HG02763 (cell line): ENCODE data around the gene COLEC11.

Experiments
- ATAC-seq: cut with Tn5 transposase; IDR thresholded peaks from one replicate; pipeline ENCODE4 v1.9.1; 2021; ENCODE audit warnings: mild to moderate bottlenecking, moderate library complexity; ENCODE audit not compliant: unreplicated experiment

COLEC11 gene

DNA sequence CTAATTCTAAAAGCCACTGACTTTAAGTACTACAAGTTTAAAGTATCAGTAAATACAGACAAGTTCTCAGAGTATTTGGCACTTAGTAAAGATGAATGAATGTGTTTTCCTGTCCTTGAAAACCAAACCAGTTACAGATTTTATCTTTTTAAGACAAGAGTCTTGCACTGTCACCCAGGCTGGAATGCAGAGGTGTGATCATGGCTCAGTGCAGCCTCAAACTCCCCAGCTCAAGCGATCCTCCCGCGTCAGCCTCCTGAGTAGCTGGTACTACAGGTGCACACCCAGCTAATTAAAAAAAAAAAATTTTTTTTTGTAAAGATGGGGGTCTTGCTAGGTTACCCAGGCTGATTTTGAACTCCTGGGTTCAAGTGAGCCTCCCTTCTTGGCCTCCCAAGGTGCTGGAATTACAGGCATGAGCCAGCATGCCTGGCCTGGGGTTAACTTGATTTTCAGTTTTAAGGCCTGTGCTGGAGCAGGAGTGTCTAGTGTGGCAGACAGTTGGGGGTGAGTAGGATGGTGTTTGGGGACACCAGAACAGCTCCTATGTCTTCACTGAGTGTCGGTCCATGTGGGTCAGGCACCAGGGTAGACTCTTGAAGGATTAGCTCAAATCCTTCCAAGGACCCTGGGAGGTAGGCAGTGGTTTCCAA is 10.2 kb upstream of the COLEC11 start:
- ATAC-seq, result no peak

DNA sequence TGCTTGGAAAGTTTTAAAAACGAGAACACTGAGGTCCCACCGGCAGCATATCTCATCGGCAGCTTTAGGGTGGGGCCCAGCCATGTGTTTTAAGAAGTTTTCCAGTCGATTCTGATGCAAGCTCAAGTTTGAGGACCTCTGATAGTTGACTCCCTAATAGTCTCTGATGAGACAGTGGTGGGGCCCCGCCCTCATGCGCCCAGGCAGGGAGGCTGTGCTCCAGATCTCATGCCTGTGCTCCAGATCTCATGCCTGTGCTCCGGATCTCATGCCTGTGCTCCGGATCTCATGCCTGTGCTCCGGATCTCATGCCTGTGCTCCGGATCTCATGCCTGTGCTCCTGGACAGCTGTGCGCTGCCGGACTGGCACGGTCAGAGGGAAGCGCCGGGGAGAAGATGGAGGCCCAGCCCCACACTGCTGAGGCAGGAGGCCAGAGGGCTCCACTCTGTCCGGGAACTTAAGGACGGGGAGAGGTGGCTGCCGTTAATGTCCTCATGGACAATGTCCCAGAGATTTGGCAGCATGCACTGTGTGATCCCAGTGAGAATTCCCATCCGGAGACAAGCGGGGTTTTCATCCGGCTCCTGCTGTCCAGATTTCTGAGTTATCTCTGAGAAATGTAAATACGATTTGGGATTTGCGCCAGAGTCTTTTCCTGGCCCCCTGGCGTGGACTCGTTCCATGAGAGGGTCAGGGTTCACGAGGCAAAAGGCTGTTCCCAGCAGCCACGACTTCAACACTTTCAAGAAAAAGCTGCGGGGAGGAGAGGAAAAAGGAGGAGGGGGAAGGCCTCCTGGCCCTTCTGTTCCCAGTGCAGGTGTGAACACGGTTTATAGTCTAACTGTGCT is 9.4 kb upstream of the COLEC11 start:
- no peak for ATAC-seq

GRCh38 chr2:3586220-3586619 is 8.7 kb upstream of the COLEC11 start:
- ATAC-seq, result no peak

DNA sequence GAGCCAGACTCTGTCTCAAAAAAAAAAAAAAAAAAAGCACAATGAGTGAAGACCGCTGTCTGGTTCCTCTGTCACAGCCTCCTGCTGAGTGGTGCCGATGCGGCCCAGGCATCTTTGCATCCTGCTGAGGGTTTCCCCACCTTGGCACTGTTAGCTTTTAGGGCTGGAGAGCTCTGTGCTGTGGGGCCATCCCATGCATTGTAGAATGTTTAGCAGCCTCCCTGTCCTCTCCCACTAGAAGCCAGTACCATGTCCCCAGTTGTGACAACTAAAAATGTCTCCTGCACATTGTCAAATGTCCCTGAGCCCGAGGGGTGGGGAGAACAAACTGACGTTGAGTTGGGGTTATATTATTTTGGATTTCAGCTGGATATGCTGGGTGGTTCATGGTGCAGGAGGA is 7.9 kb upstream of the COLEC11 start:
- no peak for ATAC-seq

DNA sequence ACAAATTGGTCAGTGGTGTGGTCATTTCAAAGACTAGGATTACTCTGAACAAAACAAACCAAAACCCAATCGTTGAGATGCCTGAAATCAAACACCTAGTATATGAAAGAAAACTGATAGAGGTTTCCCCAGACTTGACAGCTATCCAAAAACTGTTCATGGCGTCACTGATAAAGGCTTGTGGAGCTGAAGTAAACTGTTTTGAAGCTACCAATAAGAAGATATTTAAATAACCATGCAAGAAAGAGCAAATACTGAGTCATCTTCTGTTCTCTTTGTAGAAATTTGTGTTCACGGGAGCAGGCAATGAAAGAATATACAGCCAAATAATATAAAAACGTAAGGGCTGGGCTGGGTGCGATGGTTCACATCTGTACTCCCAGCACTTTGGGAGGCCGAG is 7.5 kb upstream of the COLEC11 start:
- no peak for ATAC-seq

DNA sequence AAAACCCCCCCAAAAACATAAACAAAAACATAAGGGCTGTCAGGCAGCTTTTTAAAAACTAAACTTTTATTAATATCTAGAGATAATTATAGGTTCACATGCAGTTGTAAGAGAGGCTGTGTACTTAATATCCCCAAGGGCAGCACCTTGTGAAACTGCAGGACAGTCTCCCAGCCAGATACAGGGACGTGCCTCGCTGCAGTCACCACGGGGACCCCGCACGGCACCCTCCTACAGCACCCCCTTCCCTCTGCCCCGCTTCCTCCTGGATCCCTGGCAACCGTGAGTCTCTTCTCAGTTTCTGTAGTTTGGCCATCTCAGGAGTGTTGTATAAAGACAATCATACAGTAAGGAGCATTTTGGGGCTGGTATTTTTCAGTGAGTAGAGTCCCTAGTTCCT is 6.8 kb upstream of the COLEC11 start:
- no peak for ATAC-seq

DNA sequence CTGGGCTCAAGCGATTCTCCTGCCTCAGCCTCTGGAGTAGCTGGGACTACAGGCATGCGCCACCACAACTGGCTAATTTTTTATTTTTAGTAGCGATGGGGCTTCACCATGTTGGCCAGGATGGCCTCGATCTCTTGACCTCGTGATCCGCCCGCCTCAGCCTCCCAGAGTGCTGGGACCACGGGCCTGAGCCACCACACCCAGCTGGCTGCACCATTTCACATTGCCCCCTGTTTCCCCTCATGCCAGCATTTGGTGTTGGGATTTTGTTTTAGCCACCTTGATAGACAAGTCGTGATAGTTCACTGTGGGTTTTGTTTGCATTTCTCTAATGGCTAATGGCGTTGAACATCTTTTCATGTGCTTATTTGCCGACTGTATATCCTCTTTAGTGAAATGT is 5.8 kb upstream of the COLEC11 start:
- ATAC-seq, result no peak

DNA sequence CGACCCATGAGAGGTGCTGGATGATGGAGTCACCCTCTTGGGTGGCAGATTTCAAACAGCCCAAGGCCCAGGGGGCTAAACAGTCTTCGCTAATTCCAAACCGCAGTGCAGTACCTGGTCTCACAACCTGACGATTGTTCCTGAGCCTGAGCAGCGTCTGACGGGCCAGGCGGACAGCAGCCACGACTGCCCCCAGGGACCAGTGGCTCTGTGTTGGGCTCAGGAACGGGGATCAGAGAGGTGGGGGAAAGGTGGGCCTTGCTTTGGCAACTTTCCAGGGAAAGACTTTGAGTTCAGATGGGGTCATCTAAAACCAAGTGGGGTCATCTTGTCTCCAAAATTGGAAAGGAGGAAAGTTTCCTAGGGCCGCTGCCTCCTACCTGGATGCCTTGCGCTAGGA is 492 bp downstream of the COLEC11 start:
- no peak for ATAC-seq

GRCh38 chr2:3595985-3596384 is 1.1 kb downstream of the COLEC11 start:
- ATAC-seq, result peak; percentile 70

DNA sequence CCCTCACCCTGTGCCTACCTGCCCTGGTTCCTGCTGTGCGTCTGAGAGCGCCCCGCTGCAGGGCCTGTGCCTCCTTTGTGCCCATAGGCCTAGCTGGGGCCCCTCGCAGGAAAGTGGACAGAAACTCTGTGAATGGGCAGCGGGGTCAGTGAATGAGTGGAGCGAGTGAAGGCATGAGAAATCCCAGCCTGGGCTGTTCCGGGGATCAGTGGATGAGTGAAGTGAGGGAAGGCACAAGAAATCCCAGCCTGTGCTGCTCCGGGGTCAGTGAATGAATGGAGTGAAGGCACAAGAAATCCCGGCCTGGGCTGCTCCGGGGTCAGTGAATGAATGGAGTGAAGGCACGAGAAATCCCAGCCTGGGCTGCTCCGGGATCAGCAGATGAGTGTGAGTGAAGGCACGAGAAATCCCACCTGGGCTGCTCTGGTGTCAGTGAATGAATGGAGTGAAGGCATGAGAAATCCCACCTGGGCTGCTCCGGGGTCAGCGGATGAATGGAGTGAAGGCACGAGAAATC is 2.0 kb downstream of the COLEC11 start:
- ATAC-seq, result no peak

- peak; percentile 42 for ATAC-seq
Observed at GRCh38 chr2:3597567-3597966, 2.7 kb downstream of the COLEC11 start.

DNA sequence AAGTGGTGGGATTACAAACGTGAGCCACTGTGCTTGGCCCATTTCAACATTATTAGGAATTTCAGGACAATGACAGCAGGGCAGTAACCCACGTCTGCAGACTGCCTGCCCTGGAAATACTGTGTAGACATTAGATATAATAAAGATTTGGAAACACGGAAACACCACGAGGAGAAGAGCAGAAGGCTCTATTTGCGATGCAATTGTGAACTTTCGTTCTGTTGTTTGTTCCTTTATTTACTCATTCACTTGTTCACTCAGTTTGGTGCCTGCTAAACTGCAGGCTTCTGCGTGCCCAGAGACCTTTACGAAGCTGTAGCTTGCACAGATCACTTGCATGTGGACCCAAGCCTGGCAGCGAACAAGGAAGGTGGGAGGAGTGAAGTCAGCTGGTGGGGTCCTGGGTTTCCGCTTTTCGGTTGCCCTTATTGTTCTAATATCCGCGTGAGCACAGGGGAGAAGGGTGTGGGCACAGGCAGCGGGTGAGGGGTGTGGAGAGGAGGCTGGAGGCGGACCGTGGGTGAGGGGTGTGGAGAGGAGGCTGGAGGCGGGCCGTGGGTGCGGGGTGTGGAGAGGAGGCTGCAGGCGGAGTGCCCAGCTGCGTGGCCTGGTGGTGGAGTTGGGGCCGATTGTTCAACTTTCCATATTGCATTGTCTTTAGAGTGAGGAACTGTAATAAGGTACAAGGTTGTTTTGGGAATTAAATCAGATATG is 3.4 kb downstream of the COLEC11 start:
- ATAC-seq, result no peak

GRCh38 chr2:3598912-3599854 is 4.3 kb downstream of the COLEC11 start:
- ATAC-seq, result no peak

GRCh38 chr2:3600256-3600855 is 5.4 kb downstream of the COLEC11 start:
- no peak for ATAC-seq

GRCh38 chr2:3601561-3602271 is 6.8 kb downstream of the COLEC11 start:
- ATAC-seq, result no peak

- no peak for ATAC-seq
Observed at GRCh38 chr2:3602553-3603339, 7.8 kb downstream of the COLEC11 start.

DNA sequence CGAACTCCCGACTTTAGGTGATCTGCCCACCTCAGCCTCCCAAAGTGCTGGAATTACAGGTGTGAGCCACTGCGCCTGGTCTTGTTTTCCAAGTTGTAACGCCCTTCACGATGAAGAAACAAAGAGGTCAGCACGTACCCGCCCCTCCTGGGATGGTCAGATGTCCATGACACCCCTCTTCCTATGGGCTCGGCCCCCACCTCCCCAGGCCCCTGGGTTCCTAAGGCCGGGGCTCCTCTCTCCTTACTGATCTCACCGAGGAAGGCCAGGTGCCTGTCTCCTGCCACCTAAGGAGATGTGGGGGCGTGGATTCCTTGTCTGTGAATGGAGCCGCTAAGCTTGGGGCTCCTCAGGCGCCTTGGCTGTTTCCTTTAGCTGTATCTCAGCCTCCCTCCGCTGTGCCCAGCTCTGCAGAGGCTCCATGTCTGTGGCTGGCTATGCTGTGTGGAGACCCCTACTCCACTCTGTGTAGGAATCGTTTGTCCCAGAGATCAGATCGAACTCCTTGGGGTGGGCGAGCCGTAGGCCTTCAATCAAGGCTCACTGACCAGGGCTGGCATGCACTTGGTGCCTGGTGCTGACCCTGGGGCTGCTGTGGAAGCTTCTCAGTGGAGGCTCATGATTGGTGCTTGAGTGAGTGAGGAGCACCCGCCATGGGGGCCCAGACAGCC is 8.8 kb downstream of the COLEC11 start:
- no peak for ATAC-seq

GRCh38 chr2:3604207-3604877 is 9.4 kb downstream of the COLEC11 start:
- ATAC-seq, result no peak
